Measurements from ENCODE around the gene DCAF8.

DCAF8 gene

GRCh38 chr1:160168016-160168415, 94.3 kb downstream of the DCAF8 start:
- DNase-seq, result no peak

- DNase-seq, result peak; percentile 49
These were observed 94.8 kb downstream of the DCAF8 start for GRCh38 chr1:160167580-160167979.

- no peak for DNase-seq
These were observed 95.3 kb downstream of the DCAF8 start for GRCh38 chr1:160167056-160167455.

- no peak for DNase-seq
These were observed 96.0 kb downstream of the DCAF8 start for GRCh38 chr1:160166166-160166868.

Measured in HCEC 1CT (cell line).